Skin of body (tissue), 2 donors: ENCODE data around the gene TMEM141. TPM values are rescaled to one million over a fixed set of nuclear protein-coding genes. Genes with fewer than 3 reads are reported as not detected.

Experiments used
- DNase-seq: peaks from one replicate; lab custom pipeline; 2025; lab: John Stamatoyannopoulos, UW
- total RNA-seq: library from RNA; depleted of rRNA; stranded (reverse); fragments of >200 nt; gene quantifications from one replicate; pipeline ENCODE4 v1.2.3, GENCODE V29; 2014

TMEM141 gene
- 31.9 TPM for total RNA-seq

- DNase-seq, result peak; percentile 99
Measured at GRCh38 chr9:136790640-136791515, at the start of gene TMEM141. TMEM141 (plus strand) TSS chr9:136791344; CDS start chr9:136791371, 27 bp downstream.

GRCh38 chr9:136741883-136742571 is 49.1 kb upstream of the TMEM141 start:
- DNase-seq, result no peak

- DNase-seq, result no peak
Measured at GRCh38 chr9:136742591-136743391, 48.4 kb upstream of the TMEM141 start, which contains the start of gene LCN10. LCN10 (minus strand) TSS chr9:136742940; CDS start chr9:136742903, 37 bp downstream.

- no peak for DNase-seq
Measured at GRCh38 chr9:136743639-136744211, 47.4 kb upstream of the TMEM141 start.

- no peak for DNase-seq
Measured at GRCh38 chr9:136744773-136745172, 46.4 kb upstream of the TMEM141 start.

GRCh38 chr9:136745389-136746154 is 45.6 kb upstream of the TMEM141 start:
- DNase-seq, result no peak

- no peak for DNase-seq
Measured at GRCh38 chr9:136746155-136746490, 45.0 kb upstream of the TMEM141 start.

- no peak for DNase-seq
Measured at GRCh38 chr9:136746621-136747020, 44.5 kb upstream of the TMEM141 start.

GRCh38 chr9:136747161-136748060 is 43.7 kb upstream of the TMEM141 start:
- DNase-seq, result no peak

GRCh38 chr9:136748201-136748600 is 42.9 kb upstream of the TMEM141 start, which contains the start of gene LCN6:
LCN6 (minus strand) TSS chr9:136748525; CDS start chr9:136748483, 42 bp downstream.
- no peak for DNase-seq

- DNase-seq, result no peak
Measured at GRCh38 chr9:136748666-136749611, 42.2 kb upstream of the TMEM141 start.

- no peak for DNase-seq
Measured at GRCh38 chr9:136750526-136750925, 40.6 kb upstream of the TMEM141 start.

- DNase-seq, result no peak
Measured at GRCh38 chr9:136751244-136751643, 39.9 kb upstream of the TMEM141 start.

GRCh38 chr9:136751814-136752213 is 39.3 kb upstream of the TMEM141 start:
- DNase-seq, result no peak

GRCh38 chr9:136753371-136754058 is 37.6 kb upstream of the TMEM141 start:
- DNase-seq, result no peak

- DNase-seq, result no peak
Measured at GRCh38 chr9:136754059-136754572, 37.0 kb upstream of the TMEM141 start.

- no peak for DNase-seq
Measured at GRCh38 chr9:136754626-136755301, 36.4 kb upstream of the TMEM141 start.
